Fibroblast of lung (primary cell): Measurements from ENCODE around the gene PNMA6E.

ENCODE experiments used
- CTCF ChIP-seq, 2 donors: IDR thresholded peaks in 1 of 2; conservative IDR thresholded peaks in 1 of 2; 1 replicate in 1 of 2; 2 replicates in 1 of 2; pipeline ENCODE4 v1.5.1; 2011 to 2012; ENCODE audit warnings: low read length in 2 of 2, control low read depth in 1 of 2, inconsistent platforms in 1 of 2, low read depth in 1 of 2, mild to moderate bottlenecking in 1 of 2
- EZH2 ChIP-seq: IDR thresholded peaks from 2 replicates; pipeline ENCODE4 v1.5.1; 2012; ENCODE audit warnings: low read length, control low read depth, mild to moderate bottlenecking; ENCODE audit errors: missing control alignments

DNA sequence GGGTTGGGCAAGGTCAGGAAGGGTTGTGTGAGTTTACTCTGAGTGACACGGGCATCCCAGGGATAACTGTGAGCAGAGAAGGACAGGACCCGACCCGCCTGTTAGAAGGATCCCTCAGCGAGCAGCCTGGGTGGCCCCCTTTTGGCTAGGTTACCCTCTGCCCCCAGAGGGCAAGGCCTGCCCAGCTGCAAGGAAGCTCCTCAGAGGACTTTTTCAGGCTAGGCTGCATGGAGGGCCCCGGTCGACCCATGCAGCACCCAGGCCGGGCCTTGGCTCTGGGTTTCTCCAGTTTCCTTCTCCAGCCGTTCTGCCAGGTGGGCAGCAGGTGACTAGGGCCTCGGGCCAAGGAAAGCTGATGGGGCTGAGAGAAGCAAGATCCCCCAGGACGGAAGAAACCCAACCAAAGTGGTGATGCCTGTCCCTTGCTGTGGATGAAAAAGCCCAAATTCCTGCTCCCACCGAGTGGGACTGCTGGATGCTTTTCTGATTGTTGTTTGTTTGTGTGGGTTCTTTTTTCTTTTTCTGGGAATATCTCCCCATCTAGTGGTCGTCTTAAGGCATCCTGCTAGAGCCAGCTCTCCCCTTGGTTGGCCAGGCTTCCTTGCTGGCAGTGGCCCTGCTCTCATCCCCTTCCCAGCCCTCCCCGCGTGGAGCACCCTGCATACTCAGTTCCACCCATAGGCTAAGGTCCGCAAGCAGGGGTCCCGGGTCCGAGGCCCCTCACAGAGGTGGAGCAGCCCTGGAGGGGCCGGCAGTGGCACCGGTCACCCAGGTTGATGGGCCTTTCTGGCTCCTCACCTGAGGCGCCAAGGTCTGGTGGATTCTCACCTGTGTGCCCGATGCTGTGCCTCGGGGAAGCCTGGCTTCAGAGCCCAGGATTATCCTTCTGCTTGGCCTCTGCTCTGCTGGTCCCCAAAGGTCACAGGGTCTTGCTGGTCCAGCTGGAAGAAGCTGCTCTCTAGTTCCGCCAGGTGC is 11.9 kb upstream of the PNMA6E start:
- no peak for TF ChIP-seq EZH2
- TF ChIP-seq CTCF (conservative IDR thresholded peaks at IDR 0.05 in 1 of 2, IDR thresholded peaks at IDR 0.05 in 1 of 2; ENCODE audit: low read depth in 1 of 2, low read length in 2 of 2): no peak
